ENCODE measurements around the gene SLC25A38. TPM values are rescaled to one million over a fixed set of nuclear protein-coding genes. Genes with fewer than 3 reads are reported as not detected.

The SLC25A38 gene
- total RNA-seq, 2 experiments from 2014 or later: 43.2 to 44.7 TPM

- Histone ChIP-seq H3K36me3 (ENCODE audit: insufficient read depth, low read length) (no peaks in the 10 kb centered on the region), H3K4me1 (ENCODE audit: insufficient read depth, low read length) (peaks cover 13% of the 10 kb centered on the region), H3K27ac (ENCODE audit: low read depth in 1 of 2, low read length in 2 of 2) (no peak overlapping the region), H3K9me3 (ENCODE audit: control insufficient read depth in 1 of 2, insufficient read depth in 1 of 2, low read length in 2 of 2) (no peaks in the 10 kb centered on the region), H3K27me3 (ENCODE audit: control insufficient read depth in 1 of 2, insufficient read depth in 2 of 2, low read length in 2 of 2) (no peaks in the 10 kb centered on the region), H3K4me3 (ENCODE audit: low read length) (no peak overlapping the region)
- POLR2A ChIA-PET: interaction anchor here (1.1 kb wide), 1 partner anchor 29 kb away, joined by 3 read pairs; no protein-coding TSS in a partner anchor
- Mint-ChIP-seq H3K36me3 (ENCODE audit: low read depth) (peaks cover under 1% of the 10 kb centered on the region), H3K4me3 (peak overlapping the region; percentile 26), H3K4me1 (ENCODE audit: low read depth) (peaks cover 15% of the 10 kb centered on the region), H3K27ac (no peak overlapping the region), H3K9me3 (no peaks in the 10 kb centered on the region), H3K27me3 (no peaks in the 10 kb centered on the region)
- CTCF ChIA-PET: interaction anchor here (0.5 to 1.8 kb wide), 11 partner anchors 14 to 252 kb away, joined by 3 to 12 read pairs (median 4); partner anchors contain the start of gene RPSA
- intact Hi-C loops (cut with DNase I, micrococcal nuclease): loop anchor here (2.0 to 5.0 kb wide), 5 partner anchors 85 to 276 kb away; no protein-coding TSS in a partner anchor
- ATAC-seq (ENCODE audit: poor library complexity): peak; percentile 85
- peak; percentile 28 to 82 (median 50) for DNase-seq
- peak; percentile 82 for TF ChIP-seq CTCF (IDR thresholded peaks at IDR 0.05)
Measured at GRCh38 chr3:39378088-39378487, 5.1 kb upstream of the SLC25A38 start.

- H3K9me3 ChIP-seq (ENCODE audit: control insufficient read depth in 1 of 2, insufficient read depth in 1 of 2, low read length in 2 of 2): no peaks in the 10 kb centered on the region
- ChIA-PET CTCF (interaction anchor here (0.8 to 1.8 kb wide), 3 partner anchors 15 to 87 kb away, joined by 4 to 8 read pairs (median 4); no protein-coding TSS in a partner anchor), POLR2A (no interaction called here)
- no peak for DNase-seq
- Mint-ChIP-seq H3K27me3 (no peaks in the 10 kb centered on the region), H3K4me1 (ENCODE audit: low read depth) (peaks cover 22% of the 10 kb centered on the region), H3K4me3 (no peak overlapping the region), H3K27ac (no peak overlapping the region), H3K9me3 (no peaks in the 10 kb centered on the region), H3K36me3 (ENCODE audit: low read depth) (peaks cover 8% of the 10 kb centered on the region)
- no peak for TF ChIP-seq CTCF (IDR thresholded peaks at IDR 0.05)
- H3K4me1 ChIP-seq (ENCODE audit: insufficient read depth, low read length): peaks cover 23% of the 10 kb centered on the region
- no peak overlapping the region for H3K4me3 ChIP-seq (ENCODE audit: low read length)
- H3K27ac ChIP-seq (ENCODE audit: low read depth in 1 of 2, low read length in 2 of 2): no peak overlapping the region
- no peak for ATAC-seq (ENCODE audit: poor library complexity)
- H3K36me3 ChIP-seq (ENCODE audit: insufficient read depth, low read length): no peaks in the 10 kb centered on the region
- H3K27me3 ChIP-seq (ENCODE audit: control insufficient read depth in 1 of 2, insufficient read depth in 2 of 2, low read length in 2 of 2): no peaks in the 10 kb centered on the region
- intact Hi-C loops (cut with DNase I, micrococcal nuclease): loop anchor here (2.0 to 5.0 kb wide), 5 partner anchors 86 to 277 kb away; no protein-coding TSS in a partner anchor
Measured at GRCh38 chr3:39378957-39379777, 4.0 kb upstream of the SLC25A38 start.

- Histone ChIP-seq H3K4me1 (ENCODE audit: insufficient read depth, low read length) (peaks cover 29% of the 10 kb centered on the region), H3K36me3 (ENCODE audit: insufficient read depth, low read length) (no peaks in the 10 kb centered on the region), H3K4me3 (ENCODE audit: low read length) (no peak overlapping the region), H3K27ac (ENCODE audit: low read depth in 1 of 2, low read length in 2 of 2) (no peak overlapping the region), H3K27me3 (ENCODE audit: control insufficient read depth in 1 of 2, insufficient read depth in 2 of 2, low read length in 2 of 2) (no peaks in the 10 kb centered on the region), H3K9me3 (ENCODE audit: control insufficient read depth in 1 of 2, insufficient read depth in 1 of 2, low read length in 2 of 2) (no peaks in the 10 kb centered on the region)
- DNase-seq (no peak), ATAC-seq (ENCODE audit: poor library complexity) (no peak)
- no peak for TF ChIP-seq CTCF (IDR thresholded peaks at IDR 0.05)
- intact Hi-C loops (cut with DNase I, micrococcal nuclease): loop anchor here (2.0 to 10.0 kb wide), 11 partner anchors 38 to 1375 kb away; partner anchors contain the start of genes GORASP1 (in 1 of the 2), RPL14 (in 1 of the 2), SCN11A (in 1 of the 2) and TTC21A (in 1 of the 2)
- no peaks in the 10 kb centered on the region for H3K27me3 Mint-ChIP-seq
- ChIA-PET POLR2A (no interaction called here), CTCF (no interaction called here)
- H3K4me1 Mint-ChIP-seq (ENCODE audit: low read depth): peaks cover 26% of the 10 kb centered on the region
- H3K9me3 Mint-ChIP-seq: no peaks in the 10 kb centered on the region
- H3K4me3 Mint-ChIP-seq: no peak overlapping the region
- no peak overlapping the region for H3K27ac Mint-ChIP-seq
- H3K36me3 Mint-ChIP-seq (ENCODE audit: low read depth): peaks cover 11% of the 10 kb centered on the region
Measured at GRCh38 chr3:39379778-39380155, 3.4 kb upstream of the SLC25A38 start.

Data from CD4-positive, alpha-beta T cell (primary cell).